Upper lobe of left lung (tissue), 6 donors: ENCODE measurements around the gene BMP7. TPM values are rescaled to one million over a fixed set of nuclear protein-coding genes. Genes with fewer than 3 reads are reported as not detected.

ENCODE experiments used
- ATAC-seq, 2 donors: fragments of 200-7000 bp; cut with Tn5 transposase; one replicate each; pipeline ENCODE4 v1.9.1; 2022; ENCODE audit warnings: mild to moderate bottlenecking in 2 of 2, moderate library complexity in 2 of 2; ENCODE audit not compliant: low FRiP score in 2 of 2
- DNase-seq, 2 donors: peaks; one replicate each; pipeline ENCODE4 v3.0.0-alpha.2; 2019 to 2020
- H3K27ac ChIP-seq, 4 donors: fragments of 200-600 bp; sonication (generic); one replicate each; pipeline ENCODE4 v1.5.1; 2016 to 2019
- H3K27me3 ChIP-seq, 4 donors: fragments of 200-600 bp; sonication (generic); one replicate each; pipeline ENCODE4 v1.5.1; 2017 to 2019
- H3K36me3 ChIP-seq, 4 donors: fragments of 200-600 bp; sonication (generic); one replicate each; pipeline ENCODE4 v1.5.1; 2016 to 2019
- H3K4me1 ChIP-seq, 4 donors: fragments of 200-600 bp; sonication (generic); one replicate each; pipeline ENCODE4 v1.5.1; 2018 to 2019
- H3K4me3 ChIP-seq, 4 donors: fragments of 200-600 bp; sonication (generic); one replicate each; pipeline ENCODE4 v1.5.1; 2017 to 2019; ENCODE audit warnings: mild to moderate bottlenecking in 2 of 4, moderate library complexity in 1 of 4
- H3K9me3 ChIP-seq, 4 donors: fragments of 200-600 bp; sonication (generic); one replicate each; pipeline ENCODE4 v1.5.1; 2018 to 2019
- CTCF ChIP-seq, 6 experiments: fragments of 450-650 bp in 4 of 6; fragments of 200-600 bp in 2 of 6; sonication (generic) in 2 of 6; IDR thresholded peaks; one replicate each; pipeline ENCODE4 v1.5.1; 2016 to 2019; ENCODE audit warnings: antibody characterized with exemption in 6 of 6
- EP300 ChIP-seq, 4 donors: sonication (generic); formaldehyde crosslinking; IDR thresholded peaks; one replicate each; pipeline ENCODE4 v1.5.1; 2017; ENCODE audit warnings: antibody characterized with exemption in 4 of 4, control low read depth in 2 of 4
- POLR2A ChIP-seq, 4 donors: fragments of 450-650 bp; IDR thresholded peaks; one replicate each; pipeline ENCODE4 v1.5.1; 2016 to 2017; ENCODE audit warnings: antibody characterized with exemption in 4 of 4, mild to moderate bottlenecking in 2 of 4
- POLR2AphosphoS5 ChIP-seq, 2 donors: sonication (generic); formaldehyde crosslinking; IDR thresholded peaks; one replicate each; pipeline ENCODE4 v1.5.1; 2017; ENCODE audit warnings: antibody characterized with exemption in 2 of 2
- WGBS, 2 donors: methylation state at CpG; one replicate each; pipeline ENCODE4 v1.1.5; 2017 to 2018; 5-methylcytosine and 5-hydroxymethylcytosine counted together
- total RNA-seq, 6 donors: library from RNA; depleted of rRNA in 4 of 6; stranded (reverse); fragments of >200 nt in 4 of 6; gene quantifications; one replicate each; pipeline versions ENCODE4 v1.1.0 to v1.2.1, GENCODE V29; 2016 to 2021
- donor health status: DM: no; HTN: no; CAD: no; lungs with moderate emphysema.
- donor health status: DM: no; HTN: yes; CAD: no; lungs with severe emphysema.

BMP7 gene
- total RNA-seq = 1 to 10 TPM in 4 of 6 donors, under 1 TPM in 1, not detected in 1; 0.30 to 4.0 (median 2.6) TPM

DNA sequence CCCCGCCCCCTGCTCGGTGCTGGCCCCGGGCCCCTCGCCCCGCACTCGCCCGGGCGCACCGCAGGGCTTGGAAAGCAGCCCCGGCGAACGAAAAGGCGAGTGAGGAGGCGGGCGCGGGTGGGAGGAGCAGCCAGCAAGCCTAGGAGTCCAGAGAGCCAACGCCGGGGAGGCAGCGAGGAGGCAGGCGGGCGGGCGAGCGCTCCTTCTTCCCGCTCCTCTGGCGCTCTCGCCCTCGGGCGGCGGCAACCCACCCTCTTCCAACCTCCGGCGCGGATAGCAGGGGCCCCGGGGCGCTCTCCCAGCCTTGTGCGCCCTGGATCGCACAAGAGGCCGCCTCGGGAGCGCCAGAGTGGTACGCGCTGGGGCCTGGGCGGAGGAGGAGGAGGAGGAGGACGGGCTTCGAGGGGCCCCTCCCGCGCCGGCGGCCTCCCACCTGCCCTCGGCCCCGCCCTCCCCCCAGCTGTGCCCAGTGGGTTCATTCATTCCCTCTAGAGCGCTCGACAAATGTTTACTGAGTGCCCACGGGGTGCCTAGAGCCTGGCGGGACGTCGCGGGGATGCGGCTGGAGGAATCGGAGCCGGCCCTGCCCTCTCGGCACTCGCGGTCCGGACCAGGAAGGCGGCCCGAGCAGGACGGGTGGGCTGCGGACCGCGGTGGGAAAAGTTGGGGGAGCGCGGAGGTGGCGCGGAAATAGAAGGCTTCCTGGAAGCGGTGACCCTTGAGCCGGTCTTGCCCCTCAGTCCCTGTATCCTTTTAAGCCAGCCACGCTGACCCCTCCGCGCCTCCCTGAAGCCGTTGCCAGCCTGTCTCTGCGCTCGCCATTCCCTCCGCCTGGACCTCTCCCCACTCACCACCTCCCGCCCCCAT, at the start of gene BMP7:
Gene BMP7, minus strand, starts transcription at position 351 of the 867 bp plus-strand sequence. CDS start 519 bp downstream, outside the sequence.
- WGBS, 2 donors = 2 to 3% methylated on average over 40 to 50 of the region's 84 CpGs
- ATAC-seq = peak in 1 of 2 donors; percentile 62
- H3K27ac ChIP-seq = no peak within 1 kb of the TSS

DNA sequence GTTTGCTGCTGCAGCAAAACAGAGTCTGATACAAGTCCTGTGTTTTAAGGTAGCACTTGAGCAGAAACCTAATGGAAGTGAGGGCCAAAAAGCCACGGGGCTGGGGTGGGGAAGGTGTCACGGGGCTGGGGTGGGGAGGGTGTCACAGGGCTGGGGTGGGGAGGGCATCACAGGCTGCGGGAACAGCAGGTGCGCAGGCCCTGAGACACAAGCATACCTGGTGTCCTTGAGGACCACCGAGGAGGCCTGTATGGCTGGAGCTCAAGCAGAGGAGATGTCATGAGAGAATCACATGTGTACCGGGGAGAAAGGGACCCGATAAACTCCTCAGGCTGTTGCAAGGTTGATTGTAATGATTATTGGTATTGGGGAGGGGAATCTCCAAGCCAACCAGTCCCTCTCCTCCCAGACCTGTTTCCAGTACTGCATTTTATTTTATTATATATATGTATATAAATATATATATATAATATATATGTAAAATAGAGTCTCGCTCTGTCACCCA, 49.6 kb upstream of the BMP7 start:
- ATAC-seq = no peak

More for the DNA sequence above, at the start of gene BMP7:
- H3K27me3 ChIP-seq = peaks cover 0 to 28% (median 15%) of the 10 kb centered on the region in 4 donors
- H3K36me3 ChIP-seq = no peaks in the 10 kb centered on the region
- H3K9me3 ChIP-seq = no peaks in the 10 kb centered on the region
- peaks cover 0 to 28% (median 10%) of the 10 kb centered on the region in 4 donors for H3K4me1 ChIP-seq
- H3K4me3 ChIP-seq = peak within 1 kb of the TSS in 3 of 4 donors; percentile 35 to 37 (median 35)
- no peak for TF ChIP-seq POLR2A (IDR thresholded peaks at IDR 0.05)
- TF ChIP-seq EP300 (IDR thresholded peaks at IDR 0.05) = no peak
- peak in 1 of 2 donors; percentile 85 for DNase-seq

DNA sequence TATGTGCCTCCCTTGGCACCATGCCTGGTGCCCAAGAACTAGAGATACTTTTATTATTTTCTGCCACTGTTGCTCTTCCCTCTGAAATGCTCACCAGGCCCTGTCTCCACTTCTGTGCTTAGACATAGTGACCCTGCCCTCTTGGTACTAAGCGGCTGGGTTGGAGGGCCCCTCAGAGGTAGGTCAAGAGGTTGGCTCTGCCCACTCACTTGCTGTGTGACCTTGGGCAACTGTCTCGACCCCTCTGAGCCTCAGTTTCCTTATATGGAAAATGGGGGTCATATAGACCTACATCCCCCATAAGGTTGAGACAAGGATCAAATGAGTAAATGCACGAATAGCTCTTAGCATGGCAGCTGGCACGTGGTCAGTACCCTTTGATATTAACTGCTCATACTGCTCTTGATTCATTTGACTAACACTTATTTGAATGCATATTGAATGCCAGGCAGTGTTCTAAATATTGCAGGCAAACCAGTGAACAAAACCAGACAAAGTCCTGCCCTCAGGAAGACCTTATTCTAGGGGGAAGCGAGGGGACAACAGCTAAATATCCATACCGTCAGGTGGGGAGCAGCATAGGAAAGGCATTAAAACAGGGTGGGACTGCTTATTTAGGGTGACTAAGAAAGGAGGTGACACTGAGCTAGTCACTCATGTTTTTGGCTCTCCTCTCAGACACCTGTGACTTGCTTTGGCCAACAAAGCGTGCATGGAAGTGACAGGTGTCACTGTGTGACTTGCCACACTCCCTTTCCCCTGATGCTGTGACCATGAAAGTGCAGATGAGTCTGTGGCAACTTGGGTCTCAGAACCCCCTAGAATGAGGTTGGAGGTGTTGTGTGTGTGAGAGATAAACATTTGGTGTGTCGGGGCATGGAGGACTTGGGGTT, 48.9 kb upstream of the BMP7 start:
- no peak overlapping the region for H3K4me3 ChIP-seq
- WGBS, 2 donors = 75 to 80% methylated on average over 8 of the region's 8 CpGs
- no peak overlapping the region for H3K27ac ChIP-seq
- H3K9me3 ChIP-seq = no peaks in the 10 kb centered on the region
- no peaks in the 10 kb centered on the region for H3K27me3 ChIP-seq
- no peak for DNase-seq
- ATAC-seq = no peak
- no peaks in the 10 kb centered on the region for H3K36me3 ChIP-seq
- TF ChIP-seq CTCF (IDR thresholded peaks at IDR 0.05) (no peak), EP300 (IDR thresholded peaks at IDR 0.05) (no peak)
- no peaks in the 10 kb centered on the region for H3K4me1 ChIP-seq

More for the DNA sequence above, 49.6 kb upstream of the BMP7 start:
- peak in 1 of 2 donors; percentile 25 for DNase-seq
- 85 to 89% methylated on average over 8 of the region's 8 CpGs for WGBS, 2 donors
- Histone ChIP-seq H3K36me3 (no peaks in the 10 kb centered on the region), H3K27me3 (no peaks in the 10 kb centered on the region), H3K4me3 (no peak overlapping the region), H3K9me3 (no peaks in the 10 kb centered on the region), H3K27ac (no peak overlapping the region), H3K4me1 (no peaks in the 10 kb centered on the region)
- TF ChIP-seq EP300 (IDR thresholded peaks at IDR 0.05) (no peak), POLR2AphosphoS5 (IDR thresholded peaks at IDR 0.05) (no peak), POLR2A (IDR thresholded peaks at IDR 0.05) (no peak), CTCF (IDR thresholded peaks at IDR 0.05) (no peak)

DNA sequence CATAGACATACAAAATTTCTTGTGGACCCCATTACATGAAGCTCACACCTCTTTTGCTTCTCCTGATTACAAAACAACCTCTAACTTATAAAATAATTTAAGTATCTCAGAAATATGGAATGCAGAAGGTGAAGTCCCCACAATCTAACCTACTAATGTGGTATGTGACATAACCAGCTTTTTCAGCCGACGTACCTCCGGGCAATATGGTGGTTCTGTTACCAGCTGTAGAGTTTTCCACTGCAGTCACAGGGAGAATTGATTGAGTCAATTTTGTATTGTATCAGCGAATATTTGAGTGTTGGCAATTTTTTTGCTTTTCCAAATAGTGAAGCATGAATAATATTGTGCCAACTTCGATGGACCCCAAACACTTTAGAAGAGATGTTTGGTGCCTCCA, 47.5 kb upstream of the BMP7 start:
- TF ChIP-seq EP300 (IDR thresholded peaks at IDR 0.05) (no peak), POLR2A (IDR thresholded peaks at IDR 0.05) (no peak), POLR2AphosphoS5 (IDR thresholded peaks at IDR 0.05) (no peak), CTCF (IDR thresholded peaks at IDR 0.05) (no peak)
- Histone ChIP-seq H3K36me3 (no peaks in the 10 kb centered on the region), H3K27me3 (no peaks in the 10 kb centered on the region), H3K4me1 (no peaks in the 10 kb centered on the region), H3K27ac (no peak overlapping the region), H3K9me3 (no peaks in the 10 kb centered on the region), H3K4me3 (no peak overlapping the region)
- ATAC-seq = no peak
- no peak for DNase-seq
- 85 to 91% methylated on average over 5 of the region's 5 CpGs for WGBS, 2 donors

DNA sequence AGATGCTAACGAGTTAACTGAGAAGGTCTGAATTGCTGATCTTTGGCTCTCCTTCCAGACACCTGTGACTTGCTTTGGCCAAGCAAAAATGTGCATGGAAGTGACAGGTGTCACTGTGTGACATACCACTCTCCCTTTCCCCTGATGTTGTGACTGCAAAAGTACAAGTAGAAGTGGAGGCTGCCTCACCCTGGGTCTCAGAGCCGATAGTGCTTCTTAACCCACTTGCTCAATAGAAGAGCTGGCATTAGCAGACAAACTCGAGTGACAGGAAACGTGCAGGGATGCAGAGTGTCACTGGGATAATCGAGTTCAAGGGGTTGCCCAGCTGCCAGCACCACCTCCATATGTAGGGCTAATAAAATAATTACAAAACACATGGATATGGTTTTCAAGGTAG, 46.8 kb upstream of the BMP7 start:
- no peaks in the 10 kb centered on the region for H3K9me3 ChIP-seq
- TF ChIP-seq POLR2AphosphoS5 (IDR thresholded peaks at IDR 0.05) (no peak), CTCF (IDR thresholded peaks at IDR 0.05) (no peak), POLR2A (IDR thresholded peaks at IDR 0.05) (no peak), EP300 (IDR thresholded peaks at IDR 0.05) (no peak)
- no peaks in the 10 kb centered on the region for H3K4me1 ChIP-seq
- no peak overlapping the region for H3K4me3 ChIP-seq
- ATAC-seq = no peak
- 52 to 53% methylated on average over 5 of the region's 5 CpGs for WGBS, 2 donors
- H3K36me3 ChIP-seq = no peaks in the 10 kb centered on the region
- no peak for DNase-seq
- no peaks in the 10 kb centered on the region for H3K27me3 ChIP-seq
- H3K27ac ChIP-seq = no peak overlapping the region
